K562 (cell line): ENCODE measurements around the gene HOXB4. TPM values are rescaled to one million over a fixed set of nuclear protein-coding genes. Genes with fewer than 3 reads are reported as not detected.

Experiments used
- AFF1 ChIP-seq, 2 experiments: fragments of 450-650 bp; IDR thresholded peaks; 2 replicates each; pipeline ENCODE4 v1.6.1; 2018; ENCODE audit warnings: mild to moderate bottlenecking in 2 of 2, low read depth in 1 of 2; ENCODE audit not compliant: partially characterized antibody in 2 of 2
- ATF3 ChIP-seq, 2 experiments: fragments of 450-650 bp in 1 of 2; sonication (generic) in 1 of 2; formaldehyde crosslinking in 1 of 2; IDR thresholded peaks in 1 of 2; conservative IDR thresholded peaks in 1 of 2; 2 replicates each; pipeline versions ENCODE4 v1.6.1 to v1.8.1; 2016 to 2023; ENCODE audit warnings: mild to moderate bottlenecking in 2 of 2, moderate library complexity in 2 of 2, inconsistent platforms in 1 of 2, missing genetic modification reagents in 1 of 2
- E2F4 ChIP-seq: sonication (generic); formaldehyde crosslinking; IDR thresholded peaks from 2 replicates; pipeline ENCODE4 v1.8.0; 2022; ENCODE audit warnings: mild to moderate bottlenecking, low read depth, missing genetic modification reagents
- HNRNPK ChIP-seq: fragments of 200-400 bp; formaldehyde crosslinking; IDR thresholded peaks from one replicate; pipeline ENCODE4 v1.6.1; 2018; ENCODE audit warnings: mild to moderate bottlenecking, low read depth, low read length; ENCODE audit not compliant: poor library complexity, severe bottlenecking
- HNRNPUL1 ChIP-seq: fragments of 200-400 bp; formaldehyde crosslinking; IDR thresholded peaks from 2 replicates; pipeline ENCODE4 v1.6.1; 2017; ENCODE audit warnings: low read length
- MLLT1 ChIP-seq, 2 experiments: fragments of 450-650 bp; IDR thresholded peaks; 2 replicates each; pipeline ENCODE4 v1.6.1; 2016
- MYNN ChIP-seq, 2 experiments: sonication (generic); formaldehyde crosslinking in 1 of 2; IDR thresholded peaks; 2 replicates each; pipeline versions ENCODE4 v1.5.0 to v1.6.1; 2016 to 2020; ENCODE audit warnings: antibody characterized with exemption in 1 of 2, missing genetic modification reagents in 1 of 2
- NEUROD1 ChIP-seq: fragments of 150-350 bp; IDR thresholded peaks from 2 replicates; pipeline ENCODE4 v1.6.1; 2014; ENCODE audit warnings: borderline replicate concordance, low read length, low read depth; ENCODE audit not compliant: partially characterized antibody
- NFE2 ChIP-seq: IDR thresholded peaks from 2 replicates; pipeline ENCODE4 v1.6.1; 2014; ENCODE audit warnings: antibody characterized with exemption, low read depth
- NFRKB ChIP-seq: fragments of 450-650 bp; IDR thresholded peaks from 2 replicates; pipeline ENCODE4 v1.6.1; 2016; ENCODE audit warnings: low read depth
- PRMT5 ChIP-seq: sonication (generic); formaldehyde crosslinking; IDR thresholded peaks from 2 replicates; pipeline ENCODE4 v1.5.0; 2020; ENCODE audit warnings: missing genetic modification reagents
- SAFB ChIP-seq: fragments of 200-400 bp; formaldehyde crosslinking; IDR thresholded peaks from 2 replicates; pipeline ENCODE4 v1.6.1; 2017; ENCODE audit warnings: low read depth, low read length, borderline replicate concordance
- TEAD1 ChIP-seq, 2 experiments: fragments of 450-650 bp in 1 of 2; sonication (generic) in 1 of 2; formaldehyde crosslinking; IDR thresholded peaks; 2 replicates each; pipeline versions ENCODE4 v1.4.0 to v1.8.0; 2020 to 2022; ENCODE audit warnings: mild to moderate bottlenecking in 2 of 2, missing genetic modification reagents in 1 of 2
- ZC3H4 ChIP-seq: sonication (generic); formaldehyde crosslinking; IDR thresholded peaks from 2 replicates; pipeline ENCODE4 v1.9.0; 2021; ENCODE audit warnings: missing genetic modification reagents, borderline replicate concordance
- ZNF518B ChIP-seq: fragments of 250-450 bp; sonication (Bioruptor Pico); IDR thresholded peaks from 2 replicates; pipeline ENCODE4 v1.5.0; 2021; ENCODE audit warnings: mild to moderate bottlenecking, moderate library complexity
- polyA plus RNA-seq, 8 experiments: library from polyadenylated mRNA; depleted of rRNA in 4 of 8; stranded (reverse) in 5 of 8; unstranded in 3 of 8; fragments of >200 nt; fragmentation: Nextera tagmentation in 2 of 8; fragmentation: Illumina TruSeq in 1 of 8; extraction: Ambion mirVana in 2 of 8; extraction: Trizol in 1 of 8; gene quantifications; 2 replicates each; pipeline versions ENCODE4 v1.2.1 to v1.2.3, GENCODE V29; 2011 to 2014; ENCODE audit warnings: inconsistent platforms in 1 of 8, missing spikeins in 1 of 8
- total RNA-seq, 7 experiments: library from RNA; depleted of rRNA in 6 of 7; stranded (reverse); fragments of >200 nt in 6 of 7; fragmentation: Illumina TruSeq in 2 of 7; extraction: Trizol in 2 of 7; gene quantifications; 2 replicates each; pipeline versions ENCODE4 v1.2.1 to v1.2.3, GENCODE V29; 2011 to 2021; ENCODE audit warnings: low replicate concordance in 1 of 7

Gene HOXB4
- total and polyA plus RNA-seq, 9 of the 15 experiments (the other 6 are each of a cell fraction or from before 2014, with no cell fraction given), result 1.6 to 34.9 (median 14.9) TPM

GRCh38 chr17:48577330-48577945 is 712 bp downstream of the HOXB4 start (continued):
- TF ChIP-seq ATF3 (IDR thresholded peaks at IDR 0.05), result no peak
- TF ChIP-seq ATF3 (CRISPR knock-in tag; conservative IDR thresholded peaks at IDR 0.05), result no peak
- TF ChIP-seq PRMT5 (CRISPR knock-in tag), result no peak
- peak; percentile 4; the same call in 1 of the 2 replicates for TF ChIP-seq NFRKB
- TF ChIP-seq AFF1 (IDR thresholded peaks at IDR 0.05; ENCODE audit: low read depth in 1 of 2, partially characterized antibody in 2 of 2), result peak in 1 of 2 experiments; percentile 22
- TF ChIP-seq NEUROD1, result peak; percentile 22
- TF ChIP-seq ZNF518B, result no peak
- TF ChIP-seq SAFB, result peak; percentile 38; the same call in 1 of the 2 replicates
- TF ChIP-seq HNRNPK, result no peak
- peak in 1 of 2 experiments; percentile 46; a peak in 1 of 4 replicates for TF ChIP-seq MLLT1 (IDR thresholded peaks at IDR 0.05)
- no peak for TF ChIP-seq HNRNPUL1
- TF ChIP-seq ZC3H4 (CRISPR knock-in tag), result no peak
- TF ChIP-seq TEAD1 (CRISPR knock-in tag; IDR thresholded peaks at IDR 0.05), result no peak
- 0 out of 2 replicates have a peak, but pooled peaks have one; percentile 26 for TF ChIP-seq MYNN (IDR thresholded peaks at IDR 0.05)
- no peak for TF ChIP-seq MYNN (CRISPR knock-in tag; IDR thresholded peaks at IDR 0.05)
- no peak for TF ChIP-seq NFE2
- 0 out of 2 replicates have a peak, but pooled peaks have one; percentile 22 for TF ChIP-seq E2F4 (CRISPR knock-in tag)
